GM12878 (cell line): Measurements from ENCODE around the gene SELE. TPM values are rescaled to one million over a fixed set of nuclear protein-coding genes. Genes with fewer than 3 reads are reported as not detected.

Experiments
- ATAC-seq: fragments of 200-7000 bp; cut with Tn5 transposase; 3 replicates; pipeline ENCODE4 v1.9.1; 2020; ENCODE audit warnings: mild to moderate bottlenecking, moderate library complexity
- BruUV-seq: library from RNA; stranded (reverse); fragments of 400-500 nt; replicated peaks from 2 replicates; lab custom pipeline; 2021; lab: Mats Ljungman, UMichigan
- CTCF ChIA-PET: fragments of 300-600 bp; sonication (Branson Sonifier 250); formaldehyde crosslinking; extraction: SDS; loops from one replicate; lab custom pipeline; 2021; ENCODE audit warnings: inconsistent platforms; lab: Yijun Ruan, JAX
- POLR2A ChIA-PET: fragments of 350-600 bp; formaldehyde crosslinking; extraction: SDS; loops from one replicate; lab custom pipeline; 2021; ENCODE audit warnings: inconsistent platforms; lab: Charles Lee
- RAD21 ChIA-PET: fragments of 300-600 bp; sonication (Branson Sonifier 250); formaldehyde crosslinking; loops from one replicate; lab custom pipeline; 2023; ENCODE audit warnings: antibody characterized with exemption; ENCODE audit not compliant: unreplicated experiment; lab: Charles Lee
- SMC1A ChIA-PET: fragments of 300-600 bp; sonication (Branson Sonifier 250); formaldehyde crosslinking; loops from one replicate; lab custom pipeline; 2023; ENCODE audit not compliant: unreplicated experiment, uncharacterized antibody; lab: Charles Lee
- DNase-seq: peaks from one replicate; pipeline ENCODE4 v3.0.0-alpha.2; 2011; ENCODE audit warnings: low read depth, low spot score
- FAIRE-seq: peaks from 3 replicates; lab custom pipeline; 2011; peaks lifted over from hg19 to GRCh38; lab: Jason Lieb, UNC
- H2AFZ ChIP-seq: 2 replicates; pipeline ENCODE4 v1.6.0; 2011; ENCODE audit warnings: low read depth, low read length, control low read depth; ENCODE audit not compliant: control insufficient read depth
- H3K27ac ChIP-seq: 2 replicates; pipeline ENCODE4 v1.5.1; 2011; ENCODE audit warnings: control low read depth; ENCODE audit not compliant: control insufficient read depth, insufficient read depth
- H3K27me3 ChIP-seq, 2 experiments: replicated peaks in 1 of 2; 2 replicates each; pipeline versions ENCODE4 v1.6.0 to v1.6.1; 2011; ENCODE audit warnings: low read length in 1 of 2; ENCODE audit not compliant: control insufficient read depth in 2 of 2, insufficient read depth in 2 of 2
- H3K36me3 ChIP-seq, 2 experiments: 2 replicates each; pipeline ENCODE4 v1.5.1; 2011; ENCODE audit warnings: low read length in 1 of 2; ENCODE audit not compliant: control insufficient read depth in 2 of 2, insufficient read depth in 2 of 2
- H3K4me1 ChIP-seq: 2 replicates; pipeline ENCODE4 v1.6.1; 2011; ENCODE audit warnings: mild to moderate bottlenecking, low read length, moderate library complexity, mixed read lengths; ENCODE audit not compliant: control insufficient read depth, insufficient read depth
- H3K4me2 ChIP-seq: 2 replicates; pipeline ENCODE4 v1.6.0; 2011; ENCODE audit warnings: control low read depth; ENCODE audit not compliant: control insufficient read depth, insufficient read depth
- H3K4me3 ChIP-seq: fragments of 200-600 bp; sonication (generic); 2 replicates; pipeline ENCODE4 v1.5.1; 2016
- H3K79me2 ChIP-seq: 2 replicates; pipeline ENCODE4 v1.6.0; 2011; ENCODE audit warnings: low read length; ENCODE audit not compliant: control insufficient read depth, insufficient read depth
- H3K9ac ChIP-seq: 2 replicates; pipeline ENCODE4 v1.8.0; 2011; ENCODE audit warnings: low read length, control low read depth, mixed read lengths; ENCODE audit not compliant: control insufficient read depth, insufficient read depth
- H3K9me3 ChIP-seq: replicated peaks from 3 replicates; pipeline ENCODE4 v1.5.1; 2011; ENCODE audit warnings: mild to moderate bottlenecking, low read length; ENCODE audit not compliant: control insufficient read depth, insufficient read depth
- H4K20me1 ChIP-seq: 2 replicates; pipeline ENCODE4 v1.6.0; 2011; ENCODE audit not compliant: control insufficient read depth, insufficient read depth
- WRNIP1 ChIP-seq: IDR thresholded peaks from 2 replicates; pipeline ENCODE4 v1.6.1; 2011; ENCODE audit warnings: low read depth, low read length, improper control_type of control experiment, borderline replicate concordance
- ZZZ3 ChIP-seq: IDR thresholded peaks from 2 replicates; pipeline ENCODE4 v1.6.1; 2011; ENCODE audit warnings: low read depth; ENCODE audit not compliant: control insufficient read depth, insufficient read length
- WGBS: methylation state at CpG from one replicate; pipeline ENCODE4 v1.1.6; 2016; ENCODE audit warnings: low lambda C conversion rate; ENCODE audit not compliant: insufficient replicate concordance, insufficient coverage; ENCODE audit errors: missing lambda C conversion rate; 5-methylcytosine and 5-hydroxymethylcytosine counted together
- in situ Hi-C: fragments of 300-500 bp; cut with MboI; formaldehyde crosslinking; loops from 9 replicates; pipeline ENCODE4 v1.14.3; 2018; ENCODE audit warnings: mixed read lengths
- intact Hi-C: fragments of 100-400 bp; cut with micrococcal nuclease; formaldehyde crosslinking; loops from one replicate; pipeline ENCODE4 v1.14.2; 2022; ENCODE audit not compliant: unreplicated experiment
- polyA plus RNA-seq, 11 experiments: library from polyadenylated mRNA; depleted of rRNA in 4 of 11; unstranded in 6 of 11; stranded (reverse) in 5 of 11; fragments of >200 nt; fragmentation: Nextera tagmentation in 4 of 11; fragmentation: Illumina TruSeq in 1 of 11; extraction: Ambion mirVana in 4 of 11; extraction: Trizol in 1 of 11; gene quantifications; 1 replicate in 1 of 11; 2 replicates in 10 of 11; pipeline versions ENCODE4 v1.2.1 to v1.2.3, GENCODE V29; 2011 to 2016; ENCODE audit warnings: inconsistent platforms in 2 of 11, missing spikeins in 2 of 11, low read depth in 1 of 11
- total RNA-seq, 4 experiments: library from RNA; depleted of rRNA in 3 of 4; stranded (reverse); fragments of >200 nt in 3 of 4; fragmentation: Illumina TruSeq in 1 of 4; extraction: Trizol in 1 of 4; gene quantifications; 2 replicates each; pipeline versions ENCODE4 v1.2.1 to v1.2.3, GENCODE V29; 2013 to 2021

Gene SELE
- total and polyA plus RNA-seq, 10 of the 15 experiments (the other 5 are each of a cell fraction or from before 2014, with no cell fraction given): not detected

DNA sequence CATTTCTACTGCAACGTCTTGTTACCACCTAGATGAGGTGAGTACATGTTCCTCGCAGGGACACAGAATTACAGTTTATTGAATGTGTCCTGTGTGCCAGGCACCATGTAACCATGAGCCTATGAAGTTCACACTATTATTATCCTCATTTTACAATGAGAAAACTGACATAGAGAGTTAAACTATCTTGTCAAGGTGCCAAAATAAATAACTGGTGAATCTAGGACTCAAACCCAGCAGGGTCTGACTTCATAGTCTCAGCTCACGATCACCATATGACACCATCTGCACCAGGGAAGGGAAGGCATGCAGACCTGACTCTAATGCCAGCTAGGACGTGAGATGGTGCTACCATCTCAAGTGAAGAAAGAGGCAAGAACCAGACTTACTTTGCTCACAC, 2.4 kb downstream of the SELE start:
- in situ Hi-C loops (no loop called here), intact Hi-C loops (no loop called here)
- Histone ChIP-seq H2AFZ (no peak overlapping the region), H3K27ac (no peak overlapping the region), H3K27me3 (peaks cover 0 to 1% of the 10 kb centered on the region in 2 experiments; a peak in 2 of 4 replicates), H3K36me3 (no peaks in the 10 kb centered on the region), H3K79me2 (no peaks in the 10 kb centered on the region), H3K9ac (no peak overlapping the region), H3K4me2 (no peak overlapping the region), H4K20me1 (no peaks in the 10 kb centered on the region), H3K4me3 (no peak overlapping the region), H3K4me1 (no peaks in the 10 kb centered on the region), H3K9me3 (no peaks in the 10 kb centered on the region)
- ATAC-seq: no peak
- no TSS peak for BruUV-seq
- 10% methylated on average over 4 of the region's 4 CpGs for WGBS
- no peak for FAIRE-seq
- ChIA-PET SMC1A (interaction anchor here (0.7 to 1.4 kb wide), 2 partner anchors 9 to 259 kb away, joined by 3 read pairs; no protein-coding TSS in a partner anchor), POLR2A (no interaction called here), CTCF (interaction anchor here (3.0 kb wide), 1 partner anchor 19 kb away, joined by 11 read pairs; no protein-coding TSS in a partner anchor), RAD21 (interaction anchor here (0.8 kb wide), 1 partner anchor 78 kb away, joined by 3 read pairs; no protein-coding TSS in a partner anchor)
- no peak for TF ChIP-seq WRNIP1
- no peak for DNase-seq

DNA sequence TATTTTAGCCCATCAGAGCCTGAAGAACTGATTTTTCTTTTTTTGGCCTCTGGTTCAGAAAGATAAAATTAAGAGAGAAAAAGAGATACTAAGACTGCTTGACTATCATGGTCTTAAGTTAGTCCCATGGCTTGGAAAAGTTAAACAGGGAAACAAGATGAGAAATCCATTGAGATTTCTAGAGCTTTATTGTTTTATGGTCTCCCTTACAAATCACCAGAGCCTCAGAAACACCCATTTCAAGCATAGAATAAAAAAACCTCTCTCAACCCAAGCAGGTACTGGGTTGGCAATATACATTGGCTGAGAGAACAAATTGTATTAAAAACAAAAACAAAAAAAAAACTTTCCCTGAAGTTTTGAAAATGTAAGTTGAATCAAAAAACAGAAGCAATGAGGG, 3.9 kb downstream of the SELE start:
- no peak for TF ChIP-seq ZZZ3
- ChIA-PET POLR2A (interaction anchor here (0.6 kb wide), 1 partner anchor 230 kb away, joined by 3 read pairs; no protein-coding TSS in a partner anchor), RAD21 (no interaction called here), CTCF (interaction anchor here (1.1 to 3.0 kb wide), 3 partner anchors 18 to 182 kb away, joined by 4 to 11 read pairs (median 5); no protein-coding TSS in a partner anchor), SMC1A (interaction anchor here (1.1 to 1.3 kb wide), 2 partner anchors 18 to 128 kb away, joined by 3 to 4 read pairs; no protein-coding TSS in a partner anchor)
- H3K4me3 ChIP-seq: no peak overlapping the region
- no peaks in the 10 kb centered on the region for H3K9me3 ChIP-seq
- intact Hi-C loops (no loop called here), in situ Hi-C loops (no loop called here)
- no peak overlapping the region for H3K9ac ChIP-seq
- H2AFZ ChIP-seq: no peak overlapping the region
- no peak overlapping the region for H3K4me2 ChIP-seq
- ATAC-seq (no peak), FAIRE-seq (no peak), DNase-seq (no peak)
- no peaks in the 10 kb centered on the region for H3K79me2 ChIP-seq
- no TSS peak for BruUV-seq
- no peaks in the 10 kb centered on the region for H3K36me3 ChIP-seq
- H4K20me1 ChIP-seq: no peaks in the 10 kb centered on the region
- peaks cover 0 to 1% of the 10 kb centered on the region in 2 experiments; a peak in 2 of 4 replicates for H3K27me3 ChIP-seq
- H3K27ac ChIP-seq: no peak overlapping the region
- no peaks in the 10 kb centered on the region for H3K4me1 ChIP-seq
